Activated naive CD4-positive, alpha-beta T cell treated with anti-CD3 and anti-CD28 coated beads for 36 hours (primary cell): ENCODE data around the gene UBL5. TPM values are rescaled to one million over a fixed set of nuclear protein-coding genes. Genes with fewer than 3 reads are reported as not detected.

Experiments used
- CTCF ChIA-PET: fragments of 350-600 bp; sonication (Branson Sonifier 250); formaldehyde crosslinking; loops from one replicate; lab custom pipeline; 2021; ENCODE audit warnings: antibody characterized with exemption; lab: Charles Lee
- DNase-seq: peaks from one replicate; pipeline ENCODE4 v3.0.0-alpha.2; 2020
- H3K27ac Mint-ChIP-seq: one replicate; pipeline ENCODE4 v1.8.0; 2021; ENCODE audit warnings: mild to moderate bottlenecking, mixed read lengths
- H3K27me3 Mint-ChIP-seq: one replicate; pipeline ENCODE4 v1.8.0; 2021; ENCODE audit warnings: low read depth, mixed read lengths
- H3K36me3 Mint-ChIP-seq: one replicate; pipeline ENCODE4 v1.8.0; 2021; ENCODE audit warnings: low read depth, mixed read lengths
- H3K4me1 Mint-ChIP-seq: one replicate; pipeline ENCODE4 v1.8.0; 2021; ENCODE audit warnings: low read depth, mixed read lengths
- H3K4me3 Mint-ChIP-seq: one replicate; pipeline ENCODE4 v1.8.0; 2021; ENCODE audit warnings: mild to moderate bottlenecking, moderate library complexity, mixed read lengths
- H3K9me3 Mint-ChIP-seq: one replicate; pipeline ENCODE4 v1.8.0; 2021; ENCODE audit warnings: mixed read lengths
- intact Hi-C: fragments of 100-400 bp; cut with micrococcal nuclease; formaldehyde crosslinking; loops from one replicate; pipeline ENCODE4 v1.15.1; 2023
- total RNA-seq, 2 experiments: library from RNA; stranded (reverse); gene quantifications; one replicate each; pipeline ENCODE4 v1.2.3, GENCODE V29; 2021

Gene UBL5
- total RNA-seq, 2 experiments from 2014 or later: 287 to 298 TPM

DNA sequence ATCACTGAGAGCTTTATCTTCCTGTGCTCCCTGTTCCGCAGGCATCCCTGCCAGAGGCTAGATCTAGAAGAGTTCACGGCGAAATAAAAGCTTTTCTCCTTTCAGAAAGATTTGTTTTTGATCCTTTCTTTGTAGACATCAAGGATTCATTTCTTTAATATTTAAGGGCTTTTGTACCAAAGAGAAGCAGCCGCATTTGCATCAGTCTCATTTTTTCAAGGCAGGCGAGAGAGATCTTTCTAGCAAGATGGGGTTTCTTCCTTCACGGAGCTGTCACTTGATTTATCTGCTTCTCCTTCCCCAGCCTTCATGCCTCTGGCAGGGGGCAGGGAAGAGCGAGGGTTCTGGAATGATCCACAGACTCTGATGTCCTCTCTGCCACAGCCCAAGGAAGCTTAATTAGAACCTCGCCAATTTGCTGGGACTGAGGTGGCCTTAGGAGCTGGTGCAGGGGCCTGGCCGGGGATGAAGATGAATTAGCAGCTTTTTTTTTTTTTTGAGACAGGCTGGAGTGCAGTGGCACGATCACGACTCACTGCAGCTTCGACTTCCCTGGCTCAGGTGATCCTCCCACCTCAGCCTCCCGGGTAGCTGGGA, 47.4 kb downstream of the UBL5 start:
- no peaks in the 10 kb centered on the region for H3K27me3 Mint-ChIP-seq
- intact Hi-C loops: no loop called here
- H3K27ac Mint-ChIP-seq: no peak overlapping the region
- CTCF ChIA-PET: interaction anchor here (0.5 to 1.0 kb wide), 3 partner anchors 18 to 169 kb away, joined by 3 to 6 read pairs (median 3); no protein-coding TSS in a partner anchor
- H3K4me1 Mint-ChIP-seq: no peaks in the 10 kb centered on the region
- no peaks in the 10 kb centered on the region for H3K36me3 Mint-ChIP-seq
- no peak overlapping the region for H3K4me3 Mint-ChIP-seq
- DNase-seq: no peak
- no peaks in the 10 kb centered on the region for H3K9me3 Mint-ChIP-seq

DNA sequence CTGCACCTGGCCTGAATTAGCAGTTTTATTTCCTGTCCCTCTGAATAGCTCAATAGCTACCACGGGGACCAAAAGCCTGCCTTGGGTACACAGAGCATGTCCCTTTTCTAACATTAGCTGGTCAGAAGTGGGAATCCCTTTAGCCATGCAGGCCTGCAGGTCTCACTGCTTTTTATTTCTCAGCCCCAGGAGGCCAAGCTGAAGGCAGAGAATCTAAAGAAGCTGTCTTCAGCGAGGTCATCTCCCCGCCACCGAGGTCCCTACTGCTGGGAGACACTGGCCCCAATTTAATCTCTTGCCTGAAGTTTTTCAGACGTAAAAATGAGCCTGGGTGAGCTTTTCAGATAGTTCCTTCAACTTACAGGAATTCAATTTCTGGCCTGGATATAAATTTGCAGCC, 48.1 kb downstream of the UBL5 start:
- H3K9me3 Mint-ChIP-seq: no peaks in the 10 kb centered on the region
- CTCF ChIA-PET: interaction anchor here (0.5 to 1.0 kb wide), 2 partner anchors 19 to 170 kb away, joined by 3 to 6 read pairs; no protein-coding TSS in a partner anchor

DNA sequence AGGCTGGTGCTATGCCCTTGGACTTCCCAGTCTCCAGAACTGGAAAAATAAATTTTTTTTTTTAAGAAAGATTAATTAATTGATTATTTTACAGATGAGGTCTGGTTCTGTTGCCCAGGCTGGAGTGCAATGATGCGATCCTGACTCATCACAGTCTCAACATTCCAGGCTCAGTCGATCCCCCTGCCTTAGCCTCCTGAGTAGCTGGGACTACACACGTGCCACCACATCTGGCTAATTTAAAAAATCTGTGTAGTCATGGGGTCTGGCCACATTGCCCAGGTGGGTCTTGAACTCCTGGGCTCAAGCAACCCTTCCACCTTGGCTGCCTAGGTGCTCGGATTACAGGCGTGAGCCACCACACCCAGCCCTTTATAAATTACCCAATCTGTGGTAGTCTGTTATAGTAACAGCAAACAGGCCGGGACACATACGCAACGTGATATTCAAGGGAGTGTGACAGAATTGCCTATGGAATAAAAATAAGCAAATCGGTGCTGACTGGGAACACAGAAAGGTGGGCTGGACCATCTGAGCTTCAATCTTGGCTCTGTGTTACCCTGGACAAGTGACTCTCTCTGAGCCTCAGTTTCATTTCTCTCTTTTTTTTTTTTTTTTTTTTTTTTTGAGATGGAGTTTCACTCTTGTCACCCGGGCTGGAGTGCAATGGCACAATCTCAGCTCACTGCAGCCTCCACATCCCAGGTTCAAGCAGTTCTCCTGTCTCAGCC, 50.2 kb downstream of the UBL5 start:
- no peak for DNase-seq
- no peak overlapping the region for H3K27ac Mint-ChIP-seq
- no peaks in the 10 kb centered on the region for H3K27me3 Mint-ChIP-seq
- intact Hi-C loops: no loop called here
- H3K4me3 Mint-ChIP-seq: no peak overlapping the region
- no peaks in the 10 kb centered on the region for H3K36me3 Mint-ChIP-seq
- no peaks in the 10 kb centered on the region for H3K4me1 Mint-ChIP-seq
- CTCF ChIA-PET: no interaction called here
- H3K9me3 Mint-ChIP-seq: no peaks in the 10 kb centered on the region

More for the DNA sequence above, 48.1 kb downstream of the UBL5 start:
- Mint-ChIP-seq H3K4me1 (no peaks in the 10 kb centered on the region), H3K4me3 (no peak overlapping the region), H3K27me3 (no peaks in the 10 kb centered on the region), H3K36me3 (no peaks in the 10 kb centered on the region), H3K27ac (no peak overlapping the region)
- intact Hi-C loops: no loop called here
- no peak for DNase-seq

DNA sequence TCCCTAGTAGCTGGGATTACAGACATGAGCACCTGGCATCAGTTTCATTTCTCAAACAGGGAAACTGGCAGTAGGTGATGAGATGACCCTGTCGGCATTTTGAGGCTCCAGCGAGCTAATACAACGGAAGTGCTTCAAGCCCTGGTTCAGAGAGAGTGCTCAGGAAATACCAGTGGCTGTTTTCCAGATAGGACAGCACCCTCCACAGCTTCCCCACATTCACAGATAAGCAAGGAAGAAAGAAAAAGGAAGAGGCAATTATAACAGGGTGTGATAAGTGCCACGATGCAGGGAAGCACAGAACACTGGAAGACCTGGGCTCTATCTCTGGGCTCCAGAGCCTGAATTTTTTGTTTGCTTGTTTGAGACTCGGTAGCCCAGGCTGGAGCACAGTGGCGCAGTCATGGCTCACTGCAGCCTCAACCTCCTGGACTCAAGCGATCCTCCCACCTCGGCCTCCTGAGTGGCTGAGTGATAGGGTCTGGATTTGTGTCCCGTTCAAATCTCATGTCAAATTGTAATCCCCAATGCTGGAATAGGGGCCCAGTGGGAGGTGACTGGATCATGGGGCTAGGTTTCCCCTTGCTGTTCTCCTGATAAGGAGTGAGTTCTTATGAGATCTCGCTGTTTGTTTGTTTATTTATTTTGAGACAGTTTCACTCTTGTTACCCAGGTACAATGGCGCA, 50.9 kb downstream of the UBL5 start:
- Mint-ChIP-seq H3K27ac (no peak overlapping the region), H3K36me3 (no peaks in the 10 kb centered on the region), H3K4me3 (no peak overlapping the region), H3K27me3 (no peaks in the 10 kb centered on the region), H3K9me3 (no peaks in the 10 kb centered on the region), H3K4me1 (no peaks in the 10 kb centered on the region)
- DNase-seq: no peak
- intact Hi-C loops: no loop called here
- CTCF ChIA-PET: no interaction called here

Other genes starting within 250 kb of the UBL5 start
- gene ZNF121, start 243.4 kb upstream of the UBL5 start, total RNA-seq: 10 to 100 TPM; 57.1 to 60.1 TPM
- 10 to 100 TPM; 28.7 to 29.4 TPM for gene ZNF561, start 206.7 kb upstream of the UBL5 start, total RNA-seq
- 10 to 100 TPM; 20.1 to 21.9 TPM for gene ZNF562, start 152.8 kb upstream of the UBL5 start, total RNA-seq
- 1 to 10 TPM; 2.0 to 3.5 TPM for gene ZNF846, start 59.2 kb upstream of the UBL5 start, total RNA-seq
- 10 to 100 TPM; 17.5 to 19.8 TPM for gene FBXL12, start 8.8 kb upstream of the UBL5 start, total RNA-seq
- gene PIN1, start 7.4 kb downstream of the UBL5 start, total RNA-seq: 10 to 100 TPM; 84.5 to 88.1 TPM
- 1 to 10 TPM in 1 of 2 experiments, under 1 TPM in 1; 0.12 to 1.0 TPM for gene OLFM2, start 108.6 kb downstream of the UBL5 start, total RNA-seq
- under 1 TPM in 1 of 2 experiments, not detected in 1; 0.05 TPM for gene COL5A3, start 182.6 kb downstream of the UBL5 start, total RNA-seq
- gene RDH8, start 185.6 kb downstream of the UBL5 start, total RNA-seq: not detected